Measurements from ENCODE around the gene SMARCB1. TPM values are rescaled to one million over a fixed set of nuclear protein-coding genes. Genes with fewer than 3 reads are reported as not detected.

Gene SMARCB1
- total and polyA plus RNA-seq, 7 experiments from 2014 or later, result 37.0 to 81.1 (median 49.8) TPM

- intact Hi-C loops (cut with micrococcal nuclease), result no loop called here
- no peak overlapping the region for H3K4me3 Mint-ChIP-seq
- no peaks in the 10 kb centered on the region for H3K4me1 ChIP-seq (ENCODE audit: control insufficient read depth in 2 of 2, insufficient read depth in 2 of 2, low read length in 2 of 2)
- no peak overlapping the region for H3K27ac Mint-ChIP-seq
- H3K27me3 Mint-ChIP-seq, result no peaks in the 10 kb centered on the region
- peaks cover 0 to 2% (median 0%) of the 10 kb centered on the region in 7 donors for H3K4me1 Mint-ChIP-seq
- no peak overlapping the region for H3K27ac ChIP-seq (ENCODE audit: low read depth, low read length)
- no peaks in the 10 kb centered on the region for H3K9me3 ChIP-seq (ENCODE audit: control insufficient read depth in 2 of 3, low read length in 3 of 3)
- H3K27me3 ChIP-seq (ENCODE audit: control insufficient read depth in 2 of 2, insufficient read depth in 2 of 2, low read length in 2 of 2), result no peaks in the 10 kb centered on the region
- ChIA-PET CTCF (no interaction called here), POLR2A (no interaction called here)
- no peak overlapping the region for H3K4me3 ChIP-seq (ENCODE audit: low read length)
- ATAC-seq (no peak), DNase-seq (no peak)
- no peaks in the 10 kb centered on the region for H3K9me3 Mint-ChIP-seq
- peaks cover 0 to 41% (median 25%) of the 10 kb centered on the region in 5 donors for H3K36me3 Mint-ChIP-seq
- H3K36me3 ChIP-seq (ENCODE audit: control insufficient read depth in 2 of 3, insufficient read depth in 3 of 3, low read length in 3 of 3), result peaks cover 0 to 24% (median 0%) of the 10 kb centered on the region in 3 experiments
Measured at GRCh38 chr22:23882370-23882769, 95.6 kb downstream of the SMARCB1 start.

GRCh38 chr22:23883658-23884057, 96.9 kb downstream of the SMARCB1 start:
- no peaks in the 10 kb centered on the region for H3K27me3 ChIP-seq (ENCODE audit: control insufficient read depth in 2 of 2, insufficient read depth in 2 of 2, low read length in 2 of 2)
- H3K36me3 Mint-ChIP-seq, result peaks cover 0 to 31% (median 19%) of the 10 kb centered on the region in 5 donors
- no peaks in the 10 kb centered on the region for H3K4me1 ChIP-seq (ENCODE audit: control insufficient read depth in 2 of 2, insufficient read depth in 2 of 2, low read length in 2 of 2)
- no peaks in the 10 kb centered on the region for H3K27me3 Mint-ChIP-seq
- no peaks in the 10 kb centered on the region for H3K9me3 ChIP-seq (ENCODE audit: control insufficient read depth in 2 of 3, low read length in 3 of 3)
- H3K9me3 Mint-ChIP-seq, result no peaks in the 10 kb centered on the region
- H3K4me3 ChIP-seq (ENCODE audit: low read length), result no peak overlapping the region
- intact Hi-C loops (cut with micrococcal nuclease), result no loop called here
- no peak overlapping the region for H3K27ac ChIP-seq (ENCODE audit: low read depth, low read length)
- no peak overlapping the region for H3K4me3 Mint-ChIP-seq
- H3K36me3 ChIP-seq (ENCODE audit: control insufficient read depth in 2 of 3, insufficient read depth in 3 of 3, low read length in 3 of 3), result peaks cover 0 to 11% (median 0%) of the 10 kb centered on the region in 3 experiments
- ATAC-seq, result no peak
- H3K27ac Mint-ChIP-seq, result no peak overlapping the region
- POLR2A ChIA-PET, result no interaction called here
- CTCF ChIA-PET, result no interaction called here
- no peak for DNase-seq
- peaks cover 0 to 2% (median 0%) of the 10 kb centered on the region in 7 donors for H3K4me1 Mint-ChIP-seq

GRCh38 chr22:23884140-23884539, 97.4 kb downstream of the SMARCB1 start:
- intact Hi-C loops (cut with micrococcal nuclease), result no loop called here
- Histone ChIP-seq H3K4me1 (ENCODE audit: control insufficient read depth in 2 of 2, insufficient read depth in 2 of 2, low read length in 2 of 2) (no peaks in the 10 kb centered on the region), H3K36me3 (ENCODE audit: control insufficient read depth in 2 of 3, insufficient read depth in 3 of 3, low read length in 3 of 3) (peaks cover 0 to 9% (median 0%) of the 10 kb centered on the region in 3 experiments), H3K27ac (ENCODE audit: low read depth, low read length) (no peak overlapping the region), H3K9me3 (ENCODE audit: control insufficient read depth in 2 of 3, low read length in 3 of 3) (no peaks in the 10 kb centered on the region), H3K27me3 (ENCODE audit: control insufficient read depth in 2 of 2, insufficient read depth in 2 of 2, low read length in 2 of 2) (no peaks in the 10 kb centered on the region), H3K4me3 (ENCODE audit: low read length) (no peak overlapping the region)
- Mint-ChIP-seq H3K27ac (no peak overlapping the region), H3K4me1 (peaks cover 0 to 2% (median 0%) of the 10 kb centered on the region in 7 donors), H3K4me3 (no peak overlapping the region), H3K9me3 (no peaks in the 10 kb centered on the region), H3K27me3 (no peaks in the 10 kb centered on the region), H3K36me3 (peaks cover 0 to 30% (median 18%) of the 10 kb centered on the region in 5 donors)
- ATAC-seq, result no peak
- CTCF ChIA-PET, result no interaction called here
- POLR2A ChIA-PET, result no interaction called here
- no peak for DNase-seq

Other genes with a start within 250 kb of the SMARCB1 start
- gene IGLL1, start 206.7 kb upstream of the SMARCB1 start, total RNA-seq, result under 1 TPM in 1 of 5 experiments, not detected in 4; 0.72 TPM
- not detected for gene IGLL1, start 206.7 kb upstream of the SMARCB1 start, polyA plus RNA-seq
- 1 to 10 TPM in 4 of 5 experiments, under 1 TPM in 1; 0.58 to 3.7 (median 2.1) TPM for gene DRICH1, start 154.6 kb upstream of the SMARCB1 start, total RNA-seq
- gene DRICH1, start 154.6 kb upstream of the SMARCB1 start, polyA plus RNA-seq, result not detected
- gene RGL4, start 96.0 kb upstream of the SMARCB1 start, total RNA-seq, result 10 to 100 TPM; 13.8 to 31.9 (median 19.9) TPM
- 10 to 100 TPM; 86.3 to 95.0 TPM for gene RGL4, start 96.0 kb upstream of the SMARCB1 start, polyA plus RNA-seq
- 1 to 10 TPM; 3.1 to 7.9 (median 4.0) TPM for gene ZNF70, start 35.9 kb upstream of the SMARCB1 start, total RNA-seq
- under 1 TPM; 0.32 to 0.34 TPM for gene ZNF70, start 35.9 kb upstream of the SMARCB1 start, polyA plus RNA-seq
- 1 to 10 TPM in 1 of 5 experiments, under 1 TPM in 1, not detected in 3; 0.74 to 3.0 TPM for gene VPREB3, start 32.5 kb upstream of the SMARCB1 start, total RNA-seq
- 1 to 10 TPM; 1.3 to 1.5 TPM for gene VPREB3, start 32.5 kb upstream of the SMARCB1 start, polyA plus RNA-seq
- 1 to 10 TPM in 4 of 5 experiments, not detected in 1; 1.2 to 5.7 (median 3.9) TPM for gene C22orf15, start 24.0 kb upstream of the SMARCB1 start, total RNA-seq
- 1 to 10 TPM; 1.6 to 2.4 TPM for gene C22orf15, start 24.0 kb upstream of the SMARCB1 start, polyA plus RNA-seq
- 10 to 100 TPM; 38.2 to 56.1 (median 46.4) TPM for gene CHCHD10, start 19.0 kb upstream of the SMARCB1 start, total RNA-seq
- 10 to 100 TPM; 25.6 to 32.8 TPM for gene CHCHD10, start 19.0 kb upstream of the SMARCB1 start, polyA plus RNA-seq
- gene MMP11, start 14.1 kb upstream of the SMARCB1 start, total RNA-seq, result 1 to 10 TPM in 4 of 5 experiments, not detected in 1; 2.0 to 4.0 (median 3.4) TPM
- gene MMP11, start 14.1 kb upstream of the SMARCB1 start, polyA plus RNA-seq, result 1 to 10 TPM; 2.0 to 4.3 TPM
- 10 to 100 TPM in 1 of 5 experiments, 1 to 10 TPM in 4; 1.6 to 16.2 (median 6.5) TPM for gene DERL3, start 52.0 kb downstream of the SMARCB1 start, total RNA-seq
- not detected for gene DERL3, start 52.0 kb downstream of the SMARCB1 start, polyA plus RNA-seq
- 10 to 100 TPM; 10.5 to 29.7 (median 14.7) TPM for gene SLC2A11, start 70.9 kb downstream of the SMARCB1 start, total RNA-seq
- gene SLC2A11, start 70.9 kb downstream of the SMARCB1 start, polyA plus RNA-seq, result 1 to 10 TPM; 5.9 to 8.3 TPM
- gene MIF, start 107.4 kb downstream of the SMARCB1 start, total RNA-seq, result 1,000 to 10,000 TPM in 1 of 5 experiments, 100 to 1,000 TPM in 4; 179 to 1,010 (median 197) TPM
- 1,000 to 10,000 TPM in 1 of 2 donors, 100 to 1,000 TPM in 1; 945 to 1,099 TPM for gene MIF, start 107.4 kb downstream of the SMARCB1 start, polyA plus RNA-seq
- not detected for gene GSTT2B, start 174.2 kb downstream of the SMARCB1 start, total RNA-seq
- not detected for gene GSTT2B, start 174.2 kb downstream of the SMARCB1 start, polyA plus RNA-seq
- 1 to 10 TPM; 3.3 to 5.7 (median 4.9) TPM for gene DDTL, start 179.9 kb downstream of the SMARCB1 start, total RNA-seq
- gene DDTL, start 179.9 kb downstream of the SMARCB1 start, polyA plus RNA-seq, result 1 to 10 TPM; 2.3 to 2.9 TPM
- gene DDT, start 187.5 kb downstream of the SMARCB1 start, total RNA-seq, result 100 to 1,000 TPM in 1 of 5 experiments, 10 to 100 TPM in 4; 66.8 to 108 (median 80.2) TPM
- 100 to 1,000 TPM in 1 of 2 donors, 10 to 100 TPM in 1; 66.3 to 122 TPM for gene DDT, start 187.5 kb downstream of the SMARCB1 start, polyA plus RNA-seq
- gene GSTT2, start 193.2 kb downstream of the SMARCB1 start, total RNA-seq, result not detected
- not detected for gene GSTT2, start 193.2 kb downstream of the SMARCB1 start, polyA plus RNA-seq
- gene GSTT4, start 218.5 kb downstream of the SMARCB1 start, total RNA-seq, result not detected
- not detected for gene GSTT4, start 218.5 kb downstream of the SMARCB1 start, polyA plus RNA-seq
- 100 to 1,000 TPM; 140 to 150 (median 145) TPM for gene CABIN1, start 224.3 kb downstream of the SMARCB1 start, total RNA-seq
- 10 to 100 TPM; 10.2 to 14.7 TPM for gene CABIN1, start 224.3 kb downstream of the SMARCB1 start, polyA plus RNA-seq

All from naive thymus-derived CD4-positive, alpha-beta T cell (primary cell).